ENCODE results near the gene CBLC.

CBLC gene

GRCh38 chr19:44799627-44800346, 22.1 kb downstream of the CBLC start:
- no peak for DNase-seq (ENCODE audit: low read depth in 2 of 2)

- DNase-seq (ENCODE audit: low read depth in 2 of 2), result peak; percentile 21 to 22
Measured at GRCh38 chr19:44800461-44800860, 22.8 kb downstream of the CBLC start.

GRCh38 chr19:44803442-44804428, 26.0 kb downstream of the CBLC start:
- no peak for DNase-seq (ENCODE audit: low read depth in 2 of 2)

- DNase-seq (ENCODE audit: low read depth in 2 of 2), result no peak
Measured at GRCh38 chr19:44806291-44806690, 28.6 kb downstream of the CBLC start.

GRCh38 chr19:44807162-44807561, 29.5 kb downstream of the CBLC start:
- DNase-seq (ENCODE audit: low read depth in 2 of 2), result no peak

- DNase-seq (ENCODE audit: low read depth in 2 of 2), result no peak
Measured at GRCh38 chr19:44807652-44808462, 30.2 kb downstream of the CBLC start.

- DNase-seq (ENCODE audit: low read depth in 2 of 2), result peak; percentile 23 to 38
Measured at GRCh38 chr19:44808463-44809371, 31.0 kb downstream of the CBLC start, which contains the start of gene BCAM. TSS of gene BCAM (plus strand) at chr19:44809103. CDS start at chr19:44809125, 22 bp downstream.

GRCh38 chr19:44809577-44810233, 32.0 kb downstream of the CBLC start:
- DNase-seq (ENCODE audit: low read depth in 2 of 2), result no peak

GRCh38 chr19:44810234-44811121, 32.8 kb downstream of the CBLC start:
- no peak for DNase-seq (ENCODE audit: low read depth in 2 of 2)

- no peak for DNase-seq (ENCODE audit: low read depth in 2 of 2)
Measured at GRCh38 chr19:44811122-44811419, 33.4 kb downstream of the CBLC start.

- DNase-seq (ENCODE audit: low read depth in 2 of 2), result no peak
Measured at GRCh38 chr19:44812142-44812718, 34.5 kb downstream of the CBLC start.

GRCh38 chr19:44813070-44813840, 35.6 kb downstream of the CBLC start:
- DNase-seq (ENCODE audit: low read depth in 2 of 2), result no peak

GRCh38 chr19:44813841-44814470, 36.3 kb downstream of the CBLC start:
- no peak for DNase-seq (ENCODE audit: low read depth in 2 of 2)

GRCh38 chr19:44814517-44814916, 36.8 kb downstream of the CBLC start:
- DNase-seq (ENCODE audit: low read depth in 2 of 2), result no peak

GRCh38 chr19:44816301-44816700, 38.6 kb downstream of the CBLC start:
- no peak for DNase-seq (ENCODE audit: low read depth in 2 of 2)

- DNase-seq (ENCODE audit: low read depth in 2 of 2), result no peak
Measured at GRCh38 chr19:44817725-44818465, 40.2 kb downstream of the CBLC start.

GRCh38 chr19:44818466-44819031, 40.9 kb downstream of the CBLC start:
- DNase-seq (ENCODE audit: low read depth in 2 of 2), result no peak
